Activated T-cell treated with anti-CD3 and anti-CD28 coated beads for 48 hours (primary cell): Measurements from ENCODE around the gene TERT.

Experiments
- DNase-seq: peaks from one replicate; pipeline ENCODE4 v3.0.0-alpha.2; 2020; ENCODE audit warnings: low read depth

The TERT gene

GRCh38 chr5:1318659-1319251, 23.9 kb upstream of the TERT start:
- no peak for DNase-seq

- DNase-seq, result no peak
Measured at GRCh38 chr5:1317921-1318565, 23.2 kb upstream of the TERT start.

- no peak for DNase-seq
Measured at GRCh38 chr5:1316588-1317340, 21.9 kb upstream of the TERT start.

- DNase-seq, result peak; percentile 36
Measured at GRCh38 chr5:1315709-1316587, 21.1 kb upstream of the TERT start.

GRCh38 chr5:1315018-1315708, 20.3 kb upstream of the TERT start:
- no peak for DNase-seq

- DNase-seq, result no peak
Measured at GRCh38 chr5:1314564-1314982, 19.7 kb upstream of the TERT start.

GRCh38 chr5:1312993-1313833, 18.3 kb upstream of the TERT start:
- DNase-seq, result no peak

GRCh38 chr5:1312206-1312605, 17.3 kb upstream of the TERT start:
- DNase-seq, result no peak

- no peak for DNase-seq
Measured at GRCh38 chr5:1311439-1312055, 16.7 kb upstream of the TERT start.

GRCh38 chr5:1310118-1310517, 15.2 kb upstream of the TERT start:
- DNase-seq, result no peak

GRCh38 chr5:1304033-1304432, 9.2 kb upstream of the TERT start:
- no peak for DNase-seq

- DNase-seq, result no peak
Measured at GRCh38 chr5:1302258-1302657, 7.4 kb upstream of the TERT start.

- DNase-seq, result no peak
Measured at GRCh38 chr5:1300581-1301083, 5.8 kb upstream of the TERT start.

GRCh38 chr5:1299961-1300360, 5.1 kb upstream of the TERT start:
- no peak for DNase-seq

- no peak for DNase-seq
Measured at GRCh38 chr5:1299511-1299850, 4.6 kb upstream of the TERT start.

- DNase-seq, result no peak
Measured at GRCh38 chr5:1298723-1299510, 4.0 kb upstream of the TERT start.

- no peak for DNase-seq
Measured at GRCh38 chr5:1298067-1298551, 3.2 kb upstream of the TERT start.

GRCh38 chr5:1297243-1297642, 2.4 kb upstream of the TERT start:
- DNase-seq, result no peak

GRCh38 chr5:1295650-1296037, 776 bp upstream of the TERT start:
- DNase-seq, result no peak
